ENCODE results near the gene FILIP1L.
A peak's percentile ranks its signal among the peaks of the same experiment; 100 is the strongest.

The FILIP1L gene

GRCh38 chr3:99878005-99878404, 236.3 kb downstream of the FILIP1L start:
- no peak for DNase-seq

- no peak for DNase-seq
These were observed 237.2 kb downstream of the FILIP1L start for GRCh38 chr3:99877031-99877579.

- no peak for DNase-seq
These were observed 238.1 kb downstream of the FILIP1L start for GRCh38 chr3:99875929-99876841.

- DNase-seq: no peak
These were observed 238.7 kb downstream of the FILIP1L start for GRCh38 chr3:99875581-99875928.

GRCh38 chr3:99874237-99875002, 239.9 kb downstream of the FILIP1L start:
- no peak for DNase-seq

- DNase-seq: no peak
These were observed 240.8 kb downstream of the FILIP1L start for GRCh38 chr3:99873269-99874102.

GRCh38 chr3:99872923-99873254, 241.4 kb downstream of the FILIP1L start:
- DNase-seq: no peak

GRCh38 chr3:99871231-99872045, 242.9 kb downstream of the FILIP1L start:
- DNase-seq: no peak

GRCh38 chr3:99870712-99871111, 243.6 kb downstream of the FILIP1L start:
- DNase-seq: no peak

GRCh38 chr3:99869621-99870020, 244.7 kb downstream of the FILIP1L start:
- no peak for DNase-seq

GRCh38 chr3:99868311-99868646, 246.0 kb downstream of the FILIP1L start:
- DNase-seq: no peak

GRCh38 chr3:99867594-99868310, 246.5 kb downstream of the FILIP1L start:
- no peak for DNase-seq

- peak; percentile 68 for DNase-seq
These were observed 248.0 kb downstream of the FILIP1L start for GRCh38 chr3:99866261-99866761.

GRCh38 chr3:99865321-99865720, 249.0 kb downstream of the FILIP1L start:
- DNase-seq: no peak

GRCh38 chr3:99864289-99864688, 250.0 kb downstream of the FILIP1L start:
- DNase-seq: no peak

GRCh38 chr3:99863588-99863987, 250.7 kb downstream of the FILIP1L start:
- DNase-seq: no peak

GRCh38 chr3:99863002-99863401, 251.3 kb downstream of the FILIP1L start:
- DNase-seq: no peak

- DNase-seq: no peak
These were observed 252.1 kb downstream of the FILIP1L start for GRCh38 chr3:99862208-99862607.

- DNase-seq: no peak
These were observed 253.1 kb downstream of the FILIP1L start for GRCh38 chr3:99861216-99861615.

- DNase-seq: no peak
These were observed 254.5 kb downstream of the FILIP1L start for GRCh38 chr3:99859825-99860224.

- DNase-seq: no peak
These were observed 255.8 kb downstream of the FILIP1L start for GRCh38 chr3:99858469-99858868.
